PC-3 (cell line): ENCODE measurements around the gene CNN3. TPM values are rescaled to one million over a fixed set of nuclear protein-coding genes. Genes with fewer than 3 reads are reported as not detected.

ENCODE experiments used
- ATAC-seq: fragments of 200-7000 bp; cut with Tn5 transposase; 2 replicates; pipeline ENCODE4 v1.9.1; 2020; ENCODE audit warnings: mild to moderate bottlenecking, moderate library complexity
- BruUV-seq: library from RNA; stranded (reverse); fragments of 400-500 nt; replicated peaks from 2 replicates; lab custom pipeline; 2021; lab: Mats Ljungman, UMichigan
- CTCF ChIA-PET: fragments of 300-600 bp; sonication (Branson Sonifier 250); formaldehyde crosslinking; loops from one replicate; lab custom pipeline; 2022; ENCODE audit warnings: antibody characterized with exemption; lab: Charles Lee
- POLR2A ChIA-PET: fragments of 300-600 bp; sonication (Branson Sonifier 250); formaldehyde crosslinking; loops from one replicate; lab custom pipeline; 2022; ENCODE audit warnings: antibody characterized with exemption; ENCODE audit not compliant: unreplicated experiment; lab: Charles Lee
- DNase-seq: peaks from one replicate; pipeline ENCODE4 v3.0.0-alpha.2; 2015
- H2AFZ ChIP-seq: fragments of 300-600 bp; sonication (generic); 2 replicates; pipeline ENCODE4 v1.6.0; 2016; ENCODE audit warnings: antibody characterized with exemption, low read length
- H3F3A ChIP-seq: fragments of 300-600 bp; sonication (generic); one replicate; pipeline ENCODE4 v1.6.0; 2017; ENCODE audit warnings: antibody characterized with exemption, low read length, control low read depth, mild to moderate bottlenecking; ENCODE audit not compliant: unreplicated experiment
- H3K27ac ChIP-seq: fragments of 300-600 bp; sonication (generic); 2 replicates; pipeline ENCODE4 v1.5.1; 2016; ENCODE audit warnings: mild to moderate bottlenecking, low read length
- H3K27me3 ChIP-seq: fragments of 300-600 bp; sonication (generic); 2 replicates; pipeline ENCODE4 v1.6.1; 2016; ENCODE audit warnings: low read length, mixed read lengths
- H3K36me3 ChIP-seq: fragments of 300-600 bp; sonication (generic); 2 replicates; pipeline ENCODE4 v1.6.1; 2016; ENCODE audit warnings: low read depth, mixed run types, low read length, mixed read lengths
- H3K4me1 ChIP-seq: fragments of 300-600 bp; sonication (generic); 2 replicates; pipeline ENCODE4 v1.5.1; 2016; ENCODE audit warnings: low read length; ENCODE audit not compliant: insufficient read depth
- H3K4me2 ChIP-seq: fragments of 300-600 bp; sonication (generic); 2 replicates; pipeline ENCODE4 v1.6.0; 2016; ENCODE audit warnings: low read length
- H3K4me3 ChIP-seq: fragments of 300-600 bp; sonication (generic); 2 replicates; pipeline ENCODE4 v1.5.1; 2016; ENCODE audit warnings: mild to moderate bottlenecking, low read length, mixed read lengths
- H3K79me2 ChIP-seq: fragments of 300-600 bp; sonication (generic); 2 replicates; pipeline ENCODE4 v1.6.1; 2017; ENCODE audit warnings: low read length, mixed read lengths
- H3K9ac ChIP-seq: fragments of 300-600 bp; sonication (generic); 2 replicates; pipeline ENCODE4 v1.6.0; 2016; ENCODE audit warnings: mild to moderate bottlenecking, low read length
- H3K9me2 ChIP-seq: fragments of 300-600 bp; sonication (generic); replicated peaks from 2 replicates; pipeline ENCODE4 v1.6.1; 2016; ENCODE audit warnings: mixed run types, low read length, mixed read lengths
- H3K9me3 ChIP-seq: fragments of 300-600 bp; sonication (generic); 2 replicates; pipeline ENCODE4 v1.6.1; 2016; ENCODE audit warnings: low read length, mixed read lengths
- H4K20me1 ChIP-seq: fragments of 300-600 bp; sonication (generic); 2 replicates; pipeline ENCODE4 v1.6.1; 2016; ENCODE audit warnings: low read length, mixed read lengths
- CTCF ChIP-seq: fragments of 300-600 bp; sonication (generic); conservative IDR thresholded peaks from 2 replicates; pipeline ENCODE4 v1.5.1; 2017; ENCODE audit warnings: antibody characterized with exemption, low read depth, mild to moderate bottlenecking, low read length
- EZH2 ChIP-seq: fragments of 300-600 bp; sonication (generic); IDR thresholded peaks from one replicate; pipeline ENCODE4 v1.6.1; 2017; ENCODE audit warnings: antibody characterized with exemption, mild to moderate bottlenecking, low read length; ENCODE audit not compliant: unreplicated experiment
- EZH2phosphoT487 ChIP-seq: fragments of 300-600 bp; sonication (generic); IDR thresholded peaks from 2 replicates; pipeline ENCODE4 v1.6.1; 2018; ENCODE audit warnings: mild to moderate bottlenecking, antibody characterized with exemption, low read length, borderline replicate concordance
- intact Hi-C: fragments of 100-400 bp; cut with micrococcal nuclease; formaldehyde crosslinking; loops from 2 replicates; pipeline ENCODE4 v1.9.0; 2023
- total RNA-seq: library from RNA; depleted of rRNA; stranded (reverse); fragments of >200 nt; gene quantifications from 2 replicates; pipeline ENCODE4 v1.2.3, GENCODE V29; 2014

CNN3 gene
- total RNA-seq, 1 experiment from 2014 or later: 323 TPM

DNA sequence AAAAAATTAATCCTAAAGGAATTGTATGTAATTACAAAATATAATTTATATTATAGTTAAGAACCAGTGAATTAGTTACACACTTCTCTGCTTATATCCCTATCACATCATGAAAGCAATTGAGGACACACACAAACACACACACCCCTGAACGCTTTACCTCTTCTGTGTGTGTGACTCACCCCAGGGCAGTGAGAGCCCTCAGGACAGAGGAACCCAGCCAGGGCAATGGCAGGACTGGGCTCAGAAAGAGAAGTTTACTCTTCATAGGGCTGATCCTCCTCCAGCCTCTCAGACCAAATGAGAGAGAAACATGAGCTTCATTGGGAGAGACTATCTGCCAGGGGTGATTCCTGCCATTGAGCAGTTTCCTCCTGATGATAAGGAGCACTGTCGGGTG is 68.6 kb downstream of the CNN3 start:
- Histone ChIP-seq H3K9me2 (no peaks in the 10 kb centered on the region), H3F3A (peaks cover 6% of the 10 kb centered on the region), H3K27me3 (no peaks in the 10 kb centered on the region), H3K4me2 (no peak overlapping the region; the same call in 1 of the 2 replicates), H3K9ac (no peak overlapping the region), H4K20me1 (no peaks in the 10 kb centered on the region), H3K36me3 (no peaks in the 10 kb centered on the region), H3K4me3 (no peak overlapping the region), H3K79me2 (no peaks in the 10 kb centered on the region), H3K27ac (peak overlapping the region; percentile 19; the same call in 1 of the 2 replicates), H3K9me3 (no peaks in the 10 kb centered on the region), H3K4me1 (peaks cover 64% of the 10 kb centered on the region), H2AFZ (no peak overlapping the region)
- BruUV-seq: no TSS peak
- intact Hi-C loops: loop anchor here (10.0 kb wide), 1 partner anchor 257 kb away; the partner anchor contains the start of gene TLCD4
- ChIA-PET CTCF (interaction anchor here (1.0 kb wide), 1 partner anchor 375 kb away, joined by 3 read pairs; no protein-coding TSS in a partner anchor), POLR2A (interaction anchor here (0.6 kb wide), 1 partner anchor 610 kb away, joined by 4 read pairs; no protein-coding TSS in a partner anchor)
- no peak for TF ChIP-seq EZH2phosphoT487
- TF ChIP-seq EZH2: no peak
- no peak for TF ChIP-seq CTCF
- DNase-seq (peak; percentile 79), ATAC-seq (peak; percentile 30)

DNA sequence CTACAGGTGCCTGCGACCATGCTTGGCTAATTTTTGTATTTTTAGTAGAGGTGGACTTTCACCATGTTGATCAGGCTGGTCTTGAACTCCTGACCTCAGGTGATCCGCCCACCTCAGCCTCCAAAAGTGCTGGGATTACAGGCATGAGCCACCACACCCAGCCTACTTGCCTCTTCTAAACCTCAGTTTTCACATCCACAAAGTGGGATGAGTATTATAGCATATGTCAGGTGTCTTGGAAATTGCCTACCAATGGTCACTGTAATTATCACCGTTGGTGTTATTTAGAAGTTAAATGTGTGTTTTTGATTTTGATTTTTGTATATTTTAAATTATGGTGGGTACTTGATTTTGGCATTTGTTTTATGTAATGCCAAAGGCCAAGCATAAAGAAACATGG is 70.0 kb downstream of the CNN3 start:
- H3K4me3 ChIP-seq: no peak overlapping the region
- no peak overlapping the region for H3K9ac ChIP-seq
- no peak overlapping the region for H2AFZ ChIP-seq
- ChIA-PET CTCF (interaction anchor here (0.8 kb wide), 1 partner anchor 185 kb away, joined by 7 read pairs; no protein-coding TSS in a partner anchor), POLR2A (no interaction called here)
- intact Hi-C loops: loop anchor here (10.0 kb wide), 1 partner anchor 258 kb away; the partner anchor contains the start of gene TLCD4
- H3F3A ChIP-seq: peaks cover 6% of the 10 kb centered on the region
- H3K4me1 ChIP-seq: peaks cover 64% of the 10 kb centered on the region
- TF ChIP-seq CTCF: no peak
- TF ChIP-seq EZH2phosphoT487: no peak
- TF ChIP-seq EZH2: no peak
- no peaks in the 10 kb centered on the region for H3K36me3 ChIP-seq
- no peaks in the 10 kb centered on the region for H3K27me3 ChIP-seq
- no peak for ATAC-seq
- H3K79me2 ChIP-seq: no peaks in the 10 kb centered on the region
- no peak overlapping the region for H3K4me2 ChIP-seq
- BruUV-seq: no TSS peak
- H3K9me3 ChIP-seq: no peaks in the 10 kb centered on the region
- no peaks in the 10 kb centered on the region for H4K20me1 ChIP-seq
- peak overlapping the region; percentile 97 for H3K27ac ChIP-seq
- no peaks in the 10 kb centered on the region for H3K9me2 ChIP-seq
- no peak for DNase-seq

DNA sequence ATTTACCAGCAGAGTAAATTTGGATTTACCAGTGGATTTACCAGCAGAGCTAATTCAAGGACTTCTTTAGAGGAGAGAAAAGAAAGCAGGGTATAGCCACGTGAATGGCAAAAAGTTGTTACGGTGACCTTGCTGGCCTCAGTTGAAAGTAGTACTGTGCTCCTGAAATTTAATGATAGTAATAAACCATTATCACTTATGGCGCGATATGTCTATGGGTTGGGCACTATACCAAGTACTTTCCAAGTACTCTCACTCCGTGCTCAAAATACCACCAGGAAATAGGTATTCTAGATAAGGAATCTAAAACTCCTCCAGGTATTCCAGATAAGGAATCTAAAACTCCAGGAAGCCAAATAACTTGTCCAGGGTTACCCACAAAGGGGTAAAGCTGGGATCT is 70.9 kb downstream of the CNN3 start:
- H3K9me2 ChIP-seq: no peaks in the 10 kb centered on the region
- H3F3A ChIP-seq: peaks cover 6% of the 10 kb centered on the region
- H3K4me3 ChIP-seq: peak overlapping the region; percentile 65; the same call in 1 of the 2 replicates
- intact Hi-C loops: loop anchor here (10.0 kb wide), 1 partner anchor 259 kb away; the partner anchor contains the start of gene TLCD4
- H2AFZ ChIP-seq: no peak overlapping the region
- no peaks in the 10 kb centered on the region for H4K20me1 ChIP-seq
- DNase-seq: no peak
- H3K4me2 ChIP-seq: peak overlapping the region; percentile 83
- H3K9me3 ChIP-seq: no peaks in the 10 kb centered on the region
- H3K27ac ChIP-seq: peak overlapping the region; percentile 97
- ChIA-PET POLR2A (interaction anchor here (0.6 kb wide), 1 partner anchor 18 kb away, joined by 6 read pairs; no protein-coding TSS in a partner anchor), CTCF (interaction anchor here (0.7 to 3.3 kb wide), 2 partner anchors 185 to 187 kb away, joined by 3 to 73 read pairs; no protein-coding TSS in a partner anchor)
- H3K9ac ChIP-seq: peak overlapping the region; percentile 78
- no peaks in the 10 kb centered on the region for H3K79me2 ChIP-seq
- ATAC-seq: no peak
- no peak for TF ChIP-seq CTCF
- no peak for TF ChIP-seq EZH2phosphoT487
- H3K36me3 ChIP-seq: no peaks in the 10 kb centered on the region
- H3K4me1 ChIP-seq: peaks cover 60% of the 10 kb centered on the region
- no peaks in the 10 kb centered on the region for H3K27me3 ChIP-seq
- no TSS peak for BruUV-seq
